HG02610 (cell line): ENCODE results near the gene SIGLEC5.

Source experiments
- ATAC-seq: cut with Tn5 transposase; IDR thresholded peaks from one replicate; pipeline ENCODE4 v1.9.1; 2021; ENCODE audit warnings: mild to moderate bottlenecking, moderate library complexity; ENCODE audit not compliant: unreplicated experiment

SIGLEC5 gene

DNA sequence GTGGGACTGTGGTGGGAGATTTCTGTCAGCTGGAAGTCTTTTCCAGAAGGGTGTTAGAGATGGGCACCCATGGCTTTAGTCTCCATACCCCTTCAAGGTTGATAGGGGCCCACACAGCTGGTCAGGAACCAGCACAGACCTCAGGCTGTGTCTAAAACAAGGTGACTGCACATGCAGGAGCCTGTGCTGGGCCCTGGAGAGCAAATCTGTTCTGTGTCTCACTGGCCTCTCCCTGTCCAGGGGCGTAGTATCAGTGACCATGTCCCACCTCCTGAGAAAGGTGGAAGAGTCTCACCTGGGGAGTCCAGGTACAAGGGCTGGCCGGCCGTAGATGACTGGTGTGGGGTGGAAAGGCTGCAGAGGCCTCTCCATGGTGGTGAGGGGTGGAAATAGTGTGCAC, 39.8 kb downstream of the SIGLEC5 start:
- ATAC-seq, result no peak

DNA sequence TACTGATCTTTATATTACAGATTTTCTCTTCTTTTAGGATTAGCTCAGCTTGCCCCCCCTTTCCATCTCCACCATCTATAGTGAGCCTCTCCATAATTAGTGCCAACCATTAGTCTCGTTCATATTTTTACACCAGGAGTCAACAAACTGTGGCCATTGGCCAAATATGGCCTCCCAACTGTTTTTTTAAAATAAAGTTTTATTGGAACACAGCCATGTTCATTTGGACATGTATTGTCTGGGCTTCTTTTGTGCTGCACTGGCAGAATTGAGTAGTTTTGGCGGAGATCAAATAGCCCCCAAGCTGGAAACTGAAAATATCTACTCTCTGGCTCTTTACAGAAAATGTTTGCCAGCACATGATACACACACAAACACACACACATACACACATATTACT, 40.7 kb downstream of the SIGLEC5 start:
- no peak for ATAC-seq

- ATAC-seq, result no peak
These were observed 42.7 kb downstream of the SIGLEC5 start for GRCh38 chr19:51587264-51588191.

- ATAC-seq, result no peak
These were observed 43.4 kb downstream of the SIGLEC5 start for GRCh38 chr19:51586799-51587198.

DNA sequence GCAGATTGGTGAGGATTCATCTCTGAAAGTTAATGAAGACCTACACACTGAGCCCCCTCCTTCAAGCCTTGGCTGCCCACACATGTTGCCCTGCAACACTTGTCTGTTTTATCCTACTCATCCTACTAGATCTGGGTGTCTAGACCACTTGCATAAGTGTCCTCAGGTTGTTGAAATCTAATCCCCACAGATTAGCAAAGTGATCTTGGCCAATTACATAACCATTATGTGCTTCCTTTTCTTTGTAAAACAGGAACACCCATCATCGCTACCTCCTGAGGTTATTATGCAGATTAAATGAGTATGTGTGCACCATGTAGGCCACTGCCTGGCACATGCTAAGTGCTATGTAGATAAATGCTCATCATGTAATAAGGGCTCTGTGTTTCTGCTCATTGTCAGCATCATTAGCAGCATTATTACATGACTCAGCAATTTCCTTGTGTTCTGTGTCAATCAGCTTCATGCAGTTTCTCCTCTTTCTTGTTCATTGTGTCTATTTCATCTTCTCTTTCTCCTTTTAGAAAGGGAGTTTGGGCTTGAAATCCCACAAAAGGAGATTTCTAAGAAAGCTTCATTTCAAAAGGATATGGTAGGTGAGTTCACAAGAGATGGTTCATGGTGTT, 44.0 kb downstream of the SIGLEC5 start:
- no peak for ATAC-seq

DNA sequence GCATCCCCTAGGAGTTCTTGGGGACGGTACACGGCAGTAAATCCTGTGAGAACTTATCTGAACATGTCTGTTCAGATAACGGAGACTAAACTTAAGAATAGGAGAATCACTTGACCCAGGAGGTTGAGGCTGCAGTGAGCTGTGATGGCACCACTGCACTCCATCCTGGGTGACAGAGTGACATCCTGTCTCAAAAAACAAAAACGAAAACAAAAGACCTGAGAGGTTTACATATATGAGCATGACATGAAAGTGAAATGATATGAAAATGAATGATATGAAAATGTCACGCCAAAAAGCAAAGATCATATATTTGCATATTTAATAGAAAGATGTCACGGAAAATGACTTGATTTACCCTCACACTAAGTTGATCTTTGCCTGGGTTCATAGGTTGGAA, 53.4 kb downstream of the SIGLEC5 start:
- no peak for ATAC-seq

DNA sequence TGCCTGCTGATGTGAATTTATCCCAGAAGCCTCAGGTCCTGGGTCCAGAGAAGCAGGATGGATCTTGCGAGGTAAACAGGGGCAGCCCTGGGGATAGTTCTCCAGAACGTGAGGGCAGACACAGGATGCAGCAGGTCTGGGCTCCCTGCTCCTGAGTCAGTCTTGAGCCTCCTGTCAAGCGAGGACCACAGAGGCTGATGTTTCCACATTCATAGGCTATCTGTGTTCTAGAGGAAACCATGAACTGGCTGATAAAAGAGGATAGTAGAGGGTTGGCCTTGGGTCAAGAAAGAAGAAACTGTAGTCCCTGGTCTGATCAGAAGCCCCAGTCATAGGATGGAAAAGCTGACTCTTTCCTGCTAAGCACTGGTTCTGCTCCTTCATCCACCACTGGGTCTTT, 56.9 kb downstream of the SIGLEC5 start:
- no peak for ATAC-seq

- ATAC-seq, result no peak
These were observed 57.3 kb downstream of the SIGLEC5 start for GRCh38 chr19:51572908-51573307.

DNA sequence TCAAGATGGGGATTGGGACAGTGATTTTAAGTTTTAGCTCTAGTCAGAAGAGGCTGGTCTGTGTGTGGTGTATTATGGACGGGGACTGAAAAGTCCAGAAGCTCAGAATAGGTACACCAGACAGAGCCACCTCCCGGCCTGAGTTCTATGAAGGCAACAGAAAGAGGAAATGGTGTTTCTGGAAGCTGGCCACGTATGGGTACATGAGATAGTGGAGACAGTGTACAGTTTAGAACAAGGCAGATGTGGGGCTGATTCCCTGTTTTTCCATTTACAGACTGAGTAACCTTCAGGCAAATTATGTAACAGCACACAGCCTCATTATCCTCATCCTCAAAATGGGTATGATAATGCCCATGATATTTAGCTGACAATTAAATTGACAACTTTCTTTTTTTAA, 57.8 kb downstream of the SIGLEC5 start:
- no peak for ATAC-seq

DNA sequence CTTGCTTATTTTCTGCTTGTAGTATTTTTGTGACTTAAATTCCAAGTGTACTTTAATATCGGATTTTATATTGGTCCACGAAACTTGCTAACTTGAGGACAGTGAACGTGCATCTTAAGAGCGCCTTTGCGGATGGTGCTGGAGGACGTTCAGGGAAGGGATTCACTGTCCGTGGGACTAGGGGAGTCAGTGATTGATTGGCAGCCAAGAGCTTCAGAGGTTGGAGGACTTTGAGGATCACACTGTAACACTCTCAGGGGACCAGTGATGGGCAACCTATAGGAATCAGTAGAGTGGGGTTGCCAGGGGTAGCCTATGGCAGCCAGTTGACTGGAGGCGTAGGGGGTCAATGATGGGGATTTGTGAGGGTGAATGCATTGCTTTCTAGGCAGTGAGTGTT, 58.6 kb downstream of the SIGLEC5 start:
- no peak for ATAC-seq

- ATAC-seq, result peak; percentile 82
These were observed 59.1 kb downstream of the SIGLEC5 start, which contains the start of gene ZNF175 for GRCh38 chr19:51570962-51571575. TSS of gene ZNF175 (plus strand) at chr19:51571283. CDS start at chr19:51573330, 2,047 bp downstream.

GRCh38 chr19:51568456-51568855, 61.7 kb downstream of the SIGLEC5 start:
- no peak for ATAC-seq

GRCh38 chr19:51567583-51567982, 62.6 kb downstream of the SIGLEC5 start:
- no peak for ATAC-seq

- no peak for ATAC-seq
These were observed 63.6 kb downstream of the SIGLEC5 start for GRCh38 chr19:51566489-51567100.

DNA sequence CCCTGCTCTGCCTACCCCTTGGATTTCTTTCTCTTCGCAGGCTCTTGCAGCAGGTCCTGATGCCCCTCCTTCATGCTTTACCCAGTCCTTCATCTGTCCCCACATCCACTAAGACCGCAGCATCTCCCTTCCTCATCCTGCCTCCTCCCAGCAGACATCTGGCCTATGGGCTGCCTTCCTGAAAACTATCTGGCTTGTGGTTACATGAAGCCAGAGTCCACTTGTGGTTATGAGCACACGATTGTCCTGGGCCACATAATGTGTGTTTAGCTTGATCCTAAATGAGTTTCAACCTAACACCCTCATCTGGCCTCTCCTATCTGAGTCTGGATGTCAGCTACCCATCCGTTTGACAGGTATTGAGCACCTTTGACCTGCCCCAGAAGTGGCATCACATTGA, 64.6 kb downstream of the SIGLEC5 start:
- ATAC-seq, result no peak

DNA sequence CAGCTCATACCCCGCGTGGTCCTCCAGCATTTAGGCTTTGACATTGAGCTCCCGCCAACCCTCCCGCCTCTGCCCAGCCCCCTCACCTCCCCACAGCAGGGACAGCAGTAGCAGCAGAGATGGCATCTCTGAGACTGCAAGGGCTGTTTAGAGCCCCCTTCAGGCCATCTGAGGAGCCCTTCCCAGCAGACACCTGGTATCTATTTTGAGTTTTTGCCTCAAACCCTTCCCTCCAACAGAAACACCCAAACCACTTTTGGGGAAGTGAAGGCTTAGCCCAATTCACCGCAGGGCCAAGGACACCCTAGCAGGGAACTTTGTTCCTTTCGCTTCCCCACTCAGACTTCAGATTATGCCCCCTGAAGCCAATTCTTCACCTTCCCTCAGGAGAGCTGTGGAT, 65.4 kb downstream of the SIGLEC5 start:
- peak; percentile 48 for ATAC-seq
